ENCODE measurements around the gene MREG.

DNA sequence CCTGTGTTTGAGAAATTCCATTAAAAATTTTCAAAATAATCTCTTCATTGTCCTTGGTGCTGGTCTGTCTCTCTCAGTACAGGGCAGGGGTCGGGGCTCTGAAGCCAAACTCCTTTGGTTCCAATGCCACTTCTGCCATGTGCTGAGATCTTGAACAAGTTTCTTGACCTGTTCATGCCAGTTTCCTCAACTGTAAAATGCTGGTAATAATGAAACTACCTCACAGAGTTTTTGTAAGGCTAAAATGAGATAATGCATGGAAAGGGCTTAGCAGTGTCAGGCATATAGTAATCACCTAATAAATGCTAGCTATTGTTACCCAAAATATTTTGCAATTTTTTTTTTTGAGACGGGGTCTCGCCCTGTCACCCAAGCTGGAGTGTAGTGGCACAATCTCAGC, 16.9 kb upstream of the MREG start:
- TF ChIP-seq CREM (IDR thresholded peaks at IDR 0.05; ENCODE audit: low read depth) (no peak), RUNX3 (IDR thresholded peaks at IDR 0.05; ENCODE audit: low read length) (no peak), POLR2A (IDR thresholded peaks at IDR 0.05; ENCODE audit: low read depth, low read length) (no peak), TCF7 (IDR thresholded peaks at IDR 0.05; ENCODE audit: borderline replicate concordance) (no peak), RFX5 (IDR thresholded peaks at IDR 0.05; ENCODE audit: low read depth, low read length) (no peak)
- TF ChIP-seq, protein P1, sequence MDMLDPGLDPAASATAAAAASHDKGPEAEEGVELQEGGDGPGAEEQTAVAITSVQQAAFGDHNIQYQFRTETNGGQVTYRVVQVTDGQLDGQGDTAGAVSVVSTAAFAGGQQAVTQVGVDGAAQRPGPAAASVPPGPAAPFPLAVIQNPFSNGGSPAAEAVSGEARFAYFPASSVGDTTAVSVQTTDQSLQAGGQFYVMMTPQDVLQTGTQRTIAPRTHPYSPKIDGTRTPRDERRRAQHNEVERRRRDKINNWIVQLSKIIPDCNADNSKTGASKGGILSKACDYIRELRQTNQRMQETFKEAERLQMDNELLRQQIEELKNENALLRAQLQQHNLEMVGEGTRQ (IDR thresholded peaks at IDR 0.05; ENCODE audit: borderline replicate concordance, low read depth, low read length), result no peak
- TF ChIP-seq, protein P2, sequence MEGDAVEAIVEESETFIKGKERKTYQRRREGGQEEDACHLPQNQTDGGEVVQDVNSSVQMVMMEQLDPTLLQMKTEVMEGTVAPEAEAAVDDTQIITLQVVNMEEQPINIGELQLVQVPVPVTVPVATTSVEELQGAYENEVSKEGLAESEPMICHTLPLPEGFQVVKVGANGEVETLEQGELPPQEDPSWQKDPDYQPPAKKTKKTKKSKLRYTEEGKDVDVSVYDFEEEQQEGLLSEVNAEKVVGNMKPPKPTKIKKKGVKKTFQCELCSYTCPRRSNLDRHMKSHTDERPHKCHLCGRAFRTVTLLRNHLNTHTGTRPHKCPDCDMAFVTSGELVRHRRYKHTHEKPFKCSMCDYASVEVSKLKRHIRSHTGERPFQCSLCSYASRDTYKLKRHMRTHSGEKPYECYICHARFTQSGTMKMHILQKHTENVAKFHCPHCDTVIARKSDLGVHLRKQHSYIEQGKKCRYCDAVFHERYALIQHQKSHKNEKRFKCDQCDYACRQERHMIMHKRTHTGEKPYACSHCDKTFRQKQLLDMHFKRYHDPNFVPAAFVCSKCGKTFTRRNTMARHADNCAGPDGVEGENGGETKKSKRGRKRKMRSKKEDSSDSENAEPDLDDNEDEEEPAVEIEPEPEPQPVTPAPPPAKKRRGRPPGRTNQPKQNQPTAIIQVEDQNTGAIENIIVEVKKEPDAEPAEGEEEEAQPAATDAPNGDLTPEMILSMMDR (IDR thresholded peaks at IDR 0.05 in 2 of 3, conservative IDR thresholded peaks at IDR 0.05 in 1 of 3; ENCODE audit: control insufficient read depth in 2 of 3, extremely low read depth in 1 of 3, insufficient read depth in 1 of 3, low read depth in 3 of 3, low read length in 3 of 3), result no peak
